Measurements from ENCODE around the gene PHACTR1.

The PHACTR1 gene

GRCh38 chr6:12891595-12891994, 175.0 kb downstream of the PHACTR1 start:
- no peak overlapping the region for H3K4me3 ChIP-seq (ENCODE audit: low read depth, low read length)
- DNase-seq (ENCODE audit: low read depth): no peak
- TF ChIP-seq CTCF (IDR thresholded peaks at IDR 0.05; ENCODE audit: insufficient read depth, low read depth, low read length, missing control alignments): no peak

DNA sequence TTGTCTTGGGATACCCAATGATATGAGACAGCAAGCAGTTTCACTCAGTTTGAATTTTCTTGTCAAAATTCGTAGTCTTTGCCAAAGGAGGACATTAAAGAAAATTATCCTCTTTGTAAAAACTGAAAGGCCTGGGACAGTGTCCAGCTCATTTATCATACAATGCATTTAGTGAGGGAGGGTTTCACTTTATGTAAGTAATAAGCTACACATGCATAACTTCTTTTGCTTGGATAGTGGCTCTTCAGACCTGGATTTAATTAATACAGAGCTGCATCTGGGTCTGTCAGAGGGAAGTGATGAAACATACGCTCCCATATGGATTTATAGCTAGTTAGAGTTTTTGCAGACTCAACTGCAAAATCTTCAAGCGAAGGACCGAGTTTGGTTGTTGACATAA, 175.6 kb downstream of the PHACTR1 start:
- no peak overlapping the region for H3K4me3 ChIP-seq (ENCODE audit: low read depth, low read length)
- no peak for TF ChIP-seq CTCF (IDR thresholded peaks at IDR 0.05; ENCODE audit: insufficient read depth, low read depth, low read length, missing control alignments)
- no peak for DNase-seq (ENCODE audit: low read depth)

- TF ChIP-seq CTCF (IDR thresholded peaks at IDR 0.05; ENCODE audit: insufficient read depth, low read depth, low read length, missing control alignments): no peak
- no peak overlapping the region for H3K4me3 ChIP-seq (ENCODE audit: low read depth, low read length)
- no peak for DNase-seq (ENCODE audit: low read depth)
Measured at GRCh38 chr6:12893036-12893435, 176.5 kb downstream of the PHACTR1 start.

DNA sequence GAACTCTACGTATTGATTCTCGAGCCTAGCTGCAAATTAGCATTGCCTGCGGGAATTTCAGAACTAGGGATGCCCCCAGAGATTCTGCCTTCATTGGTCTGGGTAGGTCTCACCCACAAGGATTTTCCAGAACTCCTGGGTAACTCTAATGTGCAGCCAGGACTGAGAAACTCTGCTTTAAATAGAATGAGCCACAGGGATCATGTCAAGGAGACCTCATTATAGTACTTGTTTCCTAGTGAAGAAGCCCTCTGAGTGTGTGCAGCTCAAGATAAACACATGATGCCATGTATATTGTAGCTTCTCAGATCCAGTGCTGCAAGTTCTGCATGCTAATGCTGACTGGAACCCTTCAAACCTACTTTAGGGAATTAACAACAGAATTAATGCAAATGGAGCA, 179.2 kb downstream of the PHACTR1 start:
- DNase-seq (ENCODE audit: low read depth): no peak
- TF ChIP-seq CTCF (IDR thresholded peaks at IDR 0.05; ENCODE audit: insufficient read depth, low read depth, low read length, missing control alignments): no peak
- no peak overlapping the region for H3K4me3 ChIP-seq (ENCODE audit: low read depth, low read length)

GRCh38 chr6:12896208-12896733, 179.7 kb downstream of the PHACTR1 start:
- no peak for DNase-seq (ENCODE audit: low read depth)
- no peak overlapping the region for H3K4me3 ChIP-seq (ENCODE audit: low read depth, low read length)

GRCh38 chr6:12898603-12899002, 182.0 kb downstream of the PHACTR1 start:
- no peak for DNase-seq (ENCODE audit: low read depth)
- no peak for TF ChIP-seq CTCF (IDR thresholded peaks at IDR 0.05; ENCODE audit: insufficient read depth, low read depth, low read length, missing control alignments)
- no peak overlapping the region for H3K4me3 ChIP-seq (ENCODE audit: low read depth, low read length)

More at GRCh38 chr6:12896208-12896733, 179.7 kb downstream of the PHACTR1 start:
- TF ChIP-seq CTCF (IDR thresholded peaks at IDR 0.05; ENCODE audit: insufficient read depth, low read depth, low read length, missing control alignments): no peak

Measured in GM12865 (cell line).